ENCODE measurements around the gene PCBP1. TPM values are rescaled to one million over a fixed set of nuclear protein-coding genes. Genes with fewer than 3 reads are reported as not detected.

Gene PCBP1
- total and polyA plus RNA-seq, 9 of the 15 experiments (the other 6 are each of a cell fraction or from before 2014, with no cell fraction given): 19.2 to 407 (median 78.1) TPM

DNA sequence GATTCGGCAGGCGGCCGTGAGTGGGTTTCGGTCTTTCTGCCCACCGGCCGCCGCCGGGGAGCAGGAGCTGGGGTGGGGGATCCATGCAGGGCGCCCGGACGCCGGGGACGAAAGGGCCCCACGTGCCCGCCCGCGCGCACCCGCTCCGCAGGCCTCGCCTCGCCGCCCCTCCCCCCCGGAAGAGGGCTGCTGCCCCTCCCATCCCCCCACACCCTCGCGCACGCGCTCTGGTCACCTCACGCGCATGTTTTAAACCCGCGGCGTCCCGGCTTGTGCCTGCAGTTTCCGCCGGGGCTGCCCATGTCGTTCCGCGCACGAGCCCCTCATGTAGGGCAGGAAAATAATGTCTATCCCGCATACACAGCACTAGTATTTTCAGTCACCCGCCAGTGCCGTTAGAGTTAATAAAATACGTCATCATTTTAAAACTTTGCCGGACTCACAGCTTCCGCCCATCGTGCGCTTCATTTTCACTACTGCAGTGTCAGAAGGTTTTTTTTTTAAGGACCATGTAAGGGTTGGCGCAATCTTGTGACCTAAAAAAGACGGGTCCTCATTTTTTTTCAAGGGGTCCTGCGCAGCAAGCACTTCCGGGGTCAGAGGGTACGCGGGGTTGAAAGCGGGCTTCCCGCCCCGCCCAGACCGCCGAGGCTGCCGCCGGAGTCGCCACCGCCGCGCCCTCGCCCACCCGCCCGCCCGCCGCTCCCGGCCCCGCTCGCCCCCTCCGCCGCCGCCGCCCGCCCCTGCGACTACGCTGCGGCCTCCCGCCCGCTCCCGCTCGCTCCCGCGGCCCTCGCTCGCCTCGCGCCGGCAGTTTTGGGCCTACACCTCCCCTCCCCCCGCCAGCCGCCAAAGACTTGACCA lies at the start of gene PCBP1 (continued):
- TF ChIP-seq ZNF24 (IDR thresholded peaks at IDR 0.05) (no peak), YBX1 (IDR thresholded peaks at IDR 0.05) (no peak), GATAD2A (IDR thresholded peaks at IDR 0.05) (no peak), XRCC5 (IDR thresholded peaks at IDR 0.05; ENCODE audit: low read depth, low read length) (no peak), ZNF507 (tag; conservative IDR thresholded peaks at IDR 0.05) (no peak), ZNF644 (tag; IDR thresholded peaks at IDR 0.05; ENCODE audit: low read depth) (no peak), HDGF (IDR thresholded peaks at IDR 0.05) (no peak), MEF2D (tag; conservative IDR thresholded peaks at IDR 0.05; ENCODE audit: low read depth) (no peak), NFRKB (IDR thresholded peaks at IDR 0.05; ENCODE audit: low read depth) (no peak; the same call in none of the 2 replicates), DIDO1 (tag; IDR thresholded peaks at IDR 0.05; ENCODE audit: low read depth) (peak; percentile 77), LARP7 (IDR thresholded peaks at IDR 0.05) (no peak), ETV1 (tag; conservative IDR thresholded peaks at IDR 0.05; ENCODE audit: low read depth) (peak; percentile 88), CBX8 (IDR thresholded peaks at IDR 0.05; ENCODE audit: borderline replicate concordance, extremely low read depth, low read depth, low read length, poor library complexity, severe bottlenecking) (no peak), ZKSCAN1 (IDR thresholded peaks at IDR 0.05; ENCODE audit: low read depth, low read length) (no peak; the same call in 1 of the 2 replicates), TRIM24 (IDR thresholded peaks at IDR 0.05) (no peak), BMI1 (IDR thresholded peaks at IDR 0.05; ENCODE audit: low read length) (no peak), FOSL1 (tag; conservative IDR thresholded peaks at IDR 0.05) (peak; percentile 38), GATAD2B (IDR thresholded peaks at IDR 0.05; ENCODE audit: borderline replicate concordance) (peak; percentile 85; the same call in 1 of the 2 replicates), POU5F1 (IDR thresholded peaks at IDR 0.05; ENCODE audit: borderline replicate concordance, low read depth, low read length, partially characterized antibody) (no peak), SMAD2 (IDR thresholded peaks at IDR 0.05; ENCODE audit: low read depth, low read length) (no peak), CC2D1A (IDR thresholded peaks at IDR 0.05) (no peak), ZNF79 (CRISPR knock-in tag; IDR thresholded peaks at IDR 0.05; ENCODE audit: low read depth) (0 out of 2 replicates have a peak, but pooled peaks have one; percentile 8)
- TF ChIP-seq, protein P1, sequence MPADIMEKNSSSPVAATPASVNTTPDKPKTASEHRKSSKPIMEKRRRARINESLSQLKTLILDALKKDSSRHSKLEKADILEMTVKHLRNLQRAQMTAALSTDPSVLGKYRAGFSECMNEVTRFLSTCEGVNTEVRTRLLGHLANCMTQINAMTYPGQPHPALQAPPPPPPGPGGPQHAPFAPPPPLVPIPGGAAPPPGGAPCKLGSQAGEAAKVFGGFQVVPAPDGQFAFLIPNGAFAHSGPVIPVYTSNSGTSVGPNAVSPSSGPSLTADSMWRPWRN (IDR thresholded peaks at IDR 0.05; ENCODE audit: low read depth): 0 out of 2 replicates have a peak, but pooled peaks have one; percentile 26
- TF ChIP-seq, protein P2, sequence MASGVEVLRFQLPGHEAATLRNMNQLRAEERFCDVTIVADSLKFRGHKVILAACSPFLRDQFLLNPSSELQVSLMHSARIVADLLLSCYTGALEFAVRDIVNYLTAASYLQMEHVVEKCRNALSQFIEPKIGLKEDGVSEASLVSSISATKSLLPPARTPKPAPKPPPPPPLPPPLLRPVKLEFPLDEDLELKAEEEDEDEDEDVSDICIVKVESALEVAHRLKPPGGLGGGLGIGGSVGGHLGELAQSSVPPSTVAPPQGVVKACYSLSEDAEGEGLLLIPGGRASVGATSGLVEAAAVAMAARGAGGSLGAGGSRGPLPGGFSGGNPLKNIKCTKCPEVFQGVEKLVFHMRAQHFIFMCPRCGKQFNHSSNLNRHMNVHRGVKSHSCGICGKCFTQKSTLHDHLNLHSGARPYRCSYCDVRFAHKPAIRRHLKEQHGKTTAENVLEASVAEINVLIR (CRISPR knock-in tag; IDR thresholded peaks at IDR 0.05): peak; percentile 36
- TF ChIP-seq, protein P3, sequence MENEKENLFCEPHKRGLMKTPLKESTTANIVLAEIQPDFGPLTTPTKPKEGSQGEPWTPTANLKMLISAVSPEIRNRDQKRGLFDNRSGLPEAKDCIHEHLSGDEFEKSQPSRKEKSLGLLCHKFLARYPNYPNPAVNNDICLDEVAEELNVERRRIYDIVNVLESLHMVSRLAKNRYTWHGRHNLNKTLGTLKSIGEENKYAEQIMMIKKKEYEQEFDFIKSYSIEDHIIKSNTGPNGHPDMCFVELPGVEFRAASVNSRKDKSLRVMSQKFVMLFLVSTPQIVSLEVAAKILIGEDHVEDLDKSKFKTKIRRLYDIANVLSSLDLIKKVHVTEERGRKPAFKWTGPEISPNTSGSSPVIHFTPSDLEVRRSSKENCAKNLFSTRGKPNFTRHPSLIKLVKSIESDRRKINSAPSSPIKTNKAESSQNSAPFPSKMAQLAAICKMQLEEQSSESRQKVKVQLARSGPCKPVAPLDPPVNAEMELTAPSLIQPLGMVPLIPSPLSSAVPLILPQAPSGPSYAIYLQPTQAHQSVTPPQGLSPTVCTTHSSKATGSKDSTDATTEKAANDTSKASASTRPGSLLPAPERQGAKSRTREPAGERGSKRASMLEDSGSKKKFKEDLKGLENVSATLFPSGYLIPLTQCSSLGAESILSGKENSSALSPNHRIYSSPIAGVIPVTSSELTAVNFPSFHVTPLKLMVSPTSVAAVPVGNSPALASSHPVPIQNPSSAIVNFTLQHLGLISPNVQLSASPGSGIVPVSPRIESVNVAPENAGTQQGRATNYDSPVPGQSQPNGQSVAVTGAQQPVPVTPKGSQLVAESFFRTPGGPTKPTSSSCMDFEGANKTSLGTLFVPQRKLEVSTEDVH (IDR thresholded peaks at IDR 0.05; ENCODE audit: low read depth, partially characterized antibody): peak; percentile 56

All from K562 (cell line).